ENCODE data around the gene WDR82. TPM values are rescaled to one million over a fixed set of nuclear protein-coding genes. Genes with fewer than 3 reads are reported as not detected.
A peak's percentile ranks its signal among the peaks of the same experiment; 100 is the strongest.

WDR82 gene
- total RNA-seq, 1 experiment from 2014 or later, result 44.5 TPM

DNA sequence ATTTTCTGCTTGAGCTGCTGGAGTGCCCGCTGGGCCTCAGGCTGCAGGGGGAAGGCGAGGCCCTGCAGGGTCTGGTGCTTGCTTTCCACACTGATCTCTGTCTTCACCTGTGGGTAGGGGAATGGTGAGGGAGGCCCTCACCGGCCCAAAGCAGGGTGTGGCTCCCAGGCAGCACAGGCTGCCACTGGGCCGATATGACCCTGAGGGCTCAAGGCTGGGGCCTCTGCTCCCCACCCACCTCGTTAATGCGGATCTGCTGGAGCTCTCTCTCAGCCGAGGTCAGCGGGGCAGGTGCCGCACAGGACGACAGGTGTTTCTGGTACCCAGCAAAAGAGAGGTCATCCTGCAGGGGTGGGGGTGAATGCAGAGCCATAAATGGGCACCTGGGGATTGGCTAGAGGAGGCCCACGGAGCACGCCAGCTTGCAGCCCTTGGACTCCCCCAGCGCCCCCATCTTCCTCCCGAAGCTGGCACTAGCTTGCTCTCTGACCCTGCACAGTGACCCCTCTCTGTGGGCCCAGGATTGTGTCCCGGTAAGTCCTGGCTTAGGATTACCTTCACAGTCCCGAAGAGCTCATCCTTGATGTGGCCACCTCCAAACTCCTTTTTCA is 47.5 kb downstream of the WDR82 start:
- DNase-seq, result no peak
- Histone ChIP-seq H2AFZ (no peak overlapping the region), H3K36me3 (ENCODE audit: low read depth) (peaks cover 7% of the 10 kb centered on the region; the same call in 1 of the 2 replicates), H3K4me3 (no peak overlapping the region), H3K79me2 (ENCODE audit: low read depth) (peaks cover 13% of the 10 kb centered on the region), H4K20me1 (ENCODE audit: insufficient read depth) (peaks cover 9% of the 10 kb centered on the region), H3K27me3 (ENCODE audit: insufficient read depth, low read depth) (no peaks in the 10 kb centered on the region), H3F3A (ENCODE audit: insufficient read depth, low read depth) (peaks cover 7% of the 10 kb centered on the region), H3K4me1 (replicated peaks; ENCODE audit: insufficient read depth) (peaks cover 8% of the 10 kb centered on the region; the same call in 1 of the 2 replicates), H3K9me3 (ENCODE audit: insufficient read depth, low read depth) (no peaks in the 10 kb centered on the region), H3K27ac (no peak overlapping the region), H3K9me2 (ENCODE audit: insufficient read depth) (no peaks in the 10 kb centered on the region), H3K4me2 (no peak overlapping the region)
- POLR2A ChIA-PET (ENCODE audit: unreplicated experiment), result no interaction called here
- intact Hi-C loops (cut with micrococcal nuclease; ENCODE audit: unreplicated experiment), result loop anchor here (1.0 to 5.0 kb wide), 2 partner anchors 108 to 156 kb away; no protein-coding TSS in a partner anchor
- CTCF ChIA-PET, result no interaction called here
- TF ChIP-seq EZH2 (IDR thresholded peaks at IDR 0.05; ENCODE audit: low read depth) (no peak), CTCF (conservative IDR thresholded peaks at IDR 0.05) (no peak)
- BruUV-seq (replicated peaks), result no TSS peak

DNA sequence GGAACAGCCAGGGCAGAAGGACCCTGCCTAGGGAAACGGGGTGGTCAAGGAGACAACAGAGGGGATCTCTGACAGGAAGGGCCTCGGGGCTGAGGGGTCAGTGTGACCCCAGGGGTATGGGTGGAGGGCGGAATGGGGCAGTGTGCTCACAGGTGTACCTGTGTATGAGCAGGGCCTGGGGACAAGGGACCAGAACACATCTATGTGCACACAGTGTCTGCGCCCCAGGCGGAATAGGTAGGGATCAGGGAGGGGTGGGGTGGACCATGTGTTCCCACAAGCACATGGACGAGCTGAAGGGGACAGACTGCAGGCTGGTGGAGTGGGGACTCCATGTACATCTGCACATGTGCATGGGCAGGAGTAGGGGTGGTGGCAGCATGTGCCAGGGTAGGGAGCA is 48.0 kb downstream of the WDR82 start:
- BruUV-seq (replicated peaks), result no TSS peak
- no peaks in the 10 kb centered on the region for H3K9me3 ChIP-seq (ENCODE audit: insufficient read depth, low read depth)
- no peak overlapping the region for H3K4me2 ChIP-seq
- TF ChIP-seq EZH2 (IDR thresholded peaks at IDR 0.05; ENCODE audit: low read depth), result no peak
- TF ChIP-seq CTCF (conservative IDR thresholded peaks at IDR 0.05), result no peak
- CTCF ChIA-PET, result no interaction called here
- 0 out of 2 replicates have a peak, but pooled peaks cover 3% of the 10 kb centered on the region for H3F3A ChIP-seq (ENCODE audit: insufficient read depth, low read depth)
- peaks cover 9% of the 10 kb centered on the region for H4K20me1 ChIP-seq (ENCODE audit: insufficient read depth)
- H3K36me3 ChIP-seq (ENCODE audit: low read depth), result peaks cover 7% of the 10 kb centered on the region; the same call in 1 of the 2 replicates
- DNase-seq, result peak in 1 of 2 experiments; percentile 26
- H3K27me3 ChIP-seq (ENCODE audit: insufficient read depth, low read depth), result no peaks in the 10 kb centered on the region
- H3K27ac ChIP-seq, result no peak overlapping the region
- intact Hi-C loops (cut with micrococcal nuclease; ENCODE audit: unreplicated experiment), result loop anchor here (5.0 kb wide), 1 partner anchor 157 kb away; no protein-coding TSS in a partner anchor
- H3K4me1 ChIP-seq (replicated peaks; ENCODE audit: insufficient read depth), result 0 out of 2 replicates have a peak, but pooled peaks cover 2% of the 10 kb centered on the region
- H3K9me2 ChIP-seq (ENCODE audit: insufficient read depth), result no peaks in the 10 kb centered on the region
- no peak overlapping the region for H2AFZ ChIP-seq
- POLR2A ChIA-PET (ENCODE audit: unreplicated experiment), result no interaction called here
- H3K79me2 ChIP-seq (ENCODE audit: low read depth), result peaks cover 8% of the 10 kb centered on the region
- H3K4me3 ChIP-seq, result no peak overlapping the region

GRCh38 chr3:52229656-52230055 is 48.8 kb downstream of the WDR82 start:
- no peak for DNase-seq
- H3K4me3 ChIP-seq, result no peak overlapping the region
- ChIA-PET POLR2A (ENCODE audit: unreplicated experiment) (interaction anchor here (0.5 kb wide), 1 partner anchor 1605 kb away, joined by 3 read pairs; no protein-coding TSS in a partner anchor), CTCF (no interaction called here)
- BruUV-seq (replicated peaks), result no TSS peak
- no peak overlapping the region for H3K27ac ChIP-seq
- H3F3A ChIP-seq (ENCODE audit: insufficient read depth, low read depth), result 0 out of 2 replicates have a peak, but pooled peaks cover 3% of the 10 kb centered on the region
- H3K4me2 ChIP-seq, result no peak overlapping the region
- no peaks in the 10 kb centered on the region for H3K9me2 ChIP-seq (ENCODE audit: insufficient read depth)
- H3K4me1 ChIP-seq (replicated peaks; ENCODE audit: insufficient read depth), result no peaks in the 10 kb centered on the region
- TF ChIP-seq EZH2 (IDR thresholded peaks at IDR 0.05; ENCODE audit: low read depth), result no peak
- TF ChIP-seq CTCF (conservative IDR thresholded peaks at IDR 0.05), result no peak
- H3K79me2 ChIP-seq (ENCODE audit: low read depth), result peaks cover under 1% of the 10 kb centered on the region
- peaks cover 9% of the 10 kb centered on the region for H4K20me1 ChIP-seq (ENCODE audit: insufficient read depth)
- H3K36me3 ChIP-seq (ENCODE audit: low read depth), result peaks cover 7% of the 10 kb centered on the region; the same call in 1 of the 2 replicates
- intact Hi-C loops (cut with micrococcal nuclease; ENCODE audit: unreplicated experiment), result loop anchor here (5.0 kb wide), 1 partner anchor 158 kb away; no protein-coding TSS in a partner anchor
- H3K9me3 ChIP-seq (ENCODE audit: insufficient read depth, low read depth), result no peaks in the 10 kb centered on the region
- no peaks in the 10 kb centered on the region for H3K27me3 ChIP-seq (ENCODE audit: insufficient read depth, low read depth)
- H2AFZ ChIP-seq, result no peak overlapping the region
